AG08395 (cell line): Measurements from ENCODE around the gene ERG.

Experiments used
- DNase-seq: peaks from one replicate; pipeline ENCODE4 v3.0.0; 2012; ENCODE audit warnings: mixed read lengths, low spot score

The ERG gene

DNA sequence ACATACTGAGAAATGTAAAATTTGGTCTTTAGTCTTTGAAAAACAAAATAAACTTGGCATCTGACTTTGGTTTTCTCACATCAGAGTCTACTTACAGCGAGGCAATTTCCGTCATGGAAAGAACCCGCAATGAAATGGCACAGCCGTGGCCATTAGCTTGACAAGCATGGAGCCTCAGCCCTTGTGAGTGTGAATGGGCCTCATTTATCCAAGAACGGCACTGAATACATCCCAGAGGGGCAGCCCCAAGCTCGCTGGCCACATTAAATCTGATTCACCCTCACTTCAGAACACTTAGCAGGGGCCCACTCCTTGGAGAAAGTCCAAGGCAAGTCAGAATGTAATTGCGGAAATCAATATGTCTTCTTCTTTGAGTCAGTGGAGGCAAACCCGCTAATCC is 64.8 kb downstream of the ERG start:
- no peak for DNase-seq

- DNase-seq: no peak
These were observed 67.8 kb downstream of the ERG start for GRCh38 chr21:38430401-38430984.

GRCh38 chr21:38429011-38429410 is 69.3 kb downstream of the ERG start:
- DNase-seq: no peak

- DNase-seq: no peak
These were observed 70.1 kb downstream of the ERG start for GRCh38 chr21:38428211-38428610.

- DNase-seq: no peak
These were observed 73.8 kb downstream of the ERG start for GRCh38 chr21:38424305-38425019.

DNA sequence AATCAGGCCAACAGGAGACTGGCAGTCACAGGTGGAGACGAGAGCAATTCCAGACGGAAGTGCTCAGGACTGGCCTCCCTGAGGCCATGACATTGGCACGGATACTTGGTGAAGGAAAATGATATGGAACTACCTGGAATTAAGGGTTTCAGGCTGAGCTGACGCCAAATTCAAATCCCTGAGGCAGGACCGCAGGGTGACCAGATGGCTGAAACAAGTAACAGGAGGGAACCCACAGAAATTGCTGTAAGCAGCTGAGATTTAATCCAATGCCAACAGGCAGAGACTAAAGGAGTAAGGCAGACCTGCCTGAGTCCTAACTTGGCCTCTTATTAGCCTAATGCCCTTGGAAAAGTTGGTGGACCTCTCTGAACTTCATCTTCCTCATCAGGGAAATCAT is 76.2 kb downstream of the ERG start:
- DNase-seq: no peak

DNA sequence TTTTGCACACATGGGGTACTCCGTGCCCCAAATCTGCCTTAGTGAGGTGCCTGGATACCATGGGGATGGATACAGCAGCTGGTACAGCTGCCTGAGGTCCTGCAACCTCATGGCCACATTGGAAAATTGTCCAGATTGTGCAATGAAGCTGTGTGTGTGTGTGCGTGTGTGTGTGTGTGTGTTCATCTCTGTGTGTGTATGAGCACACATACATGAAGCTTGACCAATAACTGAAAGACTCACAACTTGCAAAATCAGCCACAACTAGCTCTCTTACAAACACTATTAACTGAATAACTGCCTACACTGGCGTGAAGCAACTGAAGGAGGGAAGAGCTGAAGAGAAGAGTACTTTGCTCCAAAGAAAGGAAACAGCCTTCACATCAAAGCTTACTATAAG is 78.1 kb downstream of the ERG start:
- DNase-seq: no peak

GRCh38 chr21:38417726-38418125 is 80.6 kb downstream of the ERG start:
- no peak for DNase-seq

DNA sequence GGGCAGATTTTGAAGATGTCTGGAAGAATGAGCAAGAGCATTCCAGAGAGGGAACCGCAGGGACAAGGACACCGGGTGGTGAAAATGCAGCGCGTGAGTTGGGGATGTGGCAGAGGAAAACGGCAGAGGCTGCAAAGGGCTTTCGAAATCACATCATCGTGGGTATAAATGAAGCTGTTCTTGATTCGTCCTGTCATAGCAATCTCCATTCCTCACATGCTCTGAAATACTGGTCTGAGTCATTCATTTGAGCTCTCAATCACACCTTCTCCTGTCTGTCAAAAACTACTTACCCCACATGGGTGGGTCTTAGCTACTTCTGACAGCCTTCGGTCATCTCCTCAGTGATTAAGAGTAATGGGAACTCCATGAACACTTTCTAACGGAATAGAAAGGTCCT is 81.5 kb downstream of the ERG start:
- DNase-seq: no peak

DNA sequence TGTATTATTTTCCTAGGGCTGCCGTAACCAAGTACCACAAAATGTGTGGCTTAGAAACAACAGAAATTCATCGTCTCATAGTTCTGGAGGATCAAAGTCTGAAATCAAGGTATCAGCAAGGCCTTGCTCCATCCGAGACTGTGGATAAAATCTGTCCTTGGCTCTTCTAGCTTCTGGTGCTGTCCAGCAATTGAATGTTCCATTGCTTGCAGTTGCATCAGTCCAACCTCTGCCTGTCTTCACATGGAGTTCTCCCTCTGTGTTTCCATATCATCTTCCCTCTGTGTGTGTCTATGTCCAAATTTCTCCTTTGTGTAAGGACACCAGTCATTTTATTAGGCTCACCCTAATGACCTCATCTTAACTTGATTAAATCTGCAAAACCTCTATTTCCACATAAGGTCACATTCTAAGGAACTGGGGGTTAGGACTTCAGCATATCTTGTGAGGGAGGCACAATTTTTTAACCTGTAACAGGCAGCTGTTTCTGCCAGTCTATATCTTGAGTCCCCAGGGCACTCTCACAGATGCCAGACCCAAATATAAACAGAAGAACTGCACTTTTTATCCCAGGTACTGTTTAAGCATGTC is 84.2 kb downstream of the ERG start:
- DNase-seq: no peak

DNA sequence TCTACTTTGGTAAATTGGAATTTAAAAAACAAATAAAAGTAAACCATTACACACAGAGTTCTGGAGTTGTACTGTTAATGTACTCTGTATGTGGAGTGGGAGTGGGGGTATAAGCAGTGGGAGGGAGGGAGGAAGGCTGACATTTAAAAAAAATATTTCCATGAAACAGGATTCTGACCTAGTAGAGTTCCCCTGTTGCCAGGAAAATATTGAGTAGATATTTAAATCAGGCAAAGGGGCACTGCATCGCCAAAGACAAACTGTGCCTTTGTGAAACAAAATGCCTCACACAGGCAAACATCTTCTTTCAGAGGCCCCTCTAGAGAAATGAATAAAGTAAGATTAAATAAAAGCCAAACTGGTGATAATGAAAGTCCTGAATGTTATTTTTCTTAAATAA is 87.8 kb downstream of the ERG start:
- no peak for DNase-seq

DNA sequence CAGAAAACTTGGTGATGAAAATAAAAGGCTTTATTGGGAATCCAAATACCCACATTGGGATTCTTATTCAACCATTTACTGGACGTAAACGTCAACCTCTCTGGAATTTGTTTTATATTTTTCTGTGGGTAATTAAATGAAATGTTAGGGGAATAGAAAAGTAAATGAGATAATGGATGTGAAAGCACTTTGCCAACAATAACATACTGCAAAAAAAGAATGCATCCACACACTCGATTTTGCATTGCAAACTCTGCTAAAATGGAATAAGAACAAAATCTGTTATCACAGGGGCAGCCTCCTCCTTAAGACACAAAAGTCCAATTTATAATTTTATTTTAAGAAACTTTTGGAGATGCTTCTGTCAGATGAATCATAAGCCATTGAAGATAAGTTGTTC is 88.4 kb downstream of the ERG start:
- DNase-seq: no peak

GRCh38 chr21:38404177-38404576 is 94.1 kb downstream of the ERG start:
- no peak for DNase-seq

GRCh38 chr21:38402795-38403194 is 95.5 kb downstream of the ERG start:
- no peak for DNase-seq

- no peak for DNase-seq
These were observed 96.0 kb downstream of the ERG start for GRCh38 chr21:38402291-38402690.

DNA sequence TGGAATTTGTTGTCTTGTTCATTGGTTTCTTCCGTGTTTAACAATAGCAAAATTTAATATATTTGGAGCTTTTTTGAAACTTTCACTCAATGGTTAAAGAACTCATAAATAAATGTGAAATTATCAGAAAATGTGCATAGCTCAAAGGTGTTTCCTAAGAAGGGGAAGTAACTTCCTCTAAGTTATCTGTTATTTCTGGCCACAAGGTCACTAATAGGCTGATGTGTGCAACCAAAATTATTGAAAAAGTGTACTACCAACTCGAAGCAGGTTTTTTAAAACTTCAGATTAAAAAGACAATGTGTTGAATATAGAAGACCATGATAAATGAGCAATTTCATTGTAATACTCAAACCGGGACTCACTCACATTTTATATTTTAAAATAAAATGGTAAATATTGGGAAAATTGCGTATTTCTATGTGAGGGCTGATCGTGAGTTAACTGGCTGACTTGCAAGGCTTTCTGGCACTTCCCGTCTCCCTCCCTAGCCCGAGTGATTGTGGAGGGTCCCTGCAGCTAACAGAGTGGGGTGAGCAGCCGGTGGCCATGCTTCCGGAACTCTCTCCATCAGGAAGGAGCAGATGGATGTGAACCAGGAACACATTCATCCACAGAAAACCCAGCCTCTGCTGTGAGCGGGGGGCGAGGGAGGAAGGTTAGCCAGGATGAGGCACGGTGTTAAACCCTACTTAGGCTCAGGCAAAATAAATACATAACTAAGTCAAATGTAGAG is 96.9 kb downstream of the ERG start:
- no peak for DNase-seq

- no peak for DNase-seq
These were observed 97.9 kb downstream of the ERG start for GRCh38 chr21:38400195-38400919.

GRCh38 chr21:38399103-38399502 is 99.2 kb downstream of the ERG start:
- DNase-seq: no peak

- no peak for DNase-seq
These were observed 102.0 kb downstream of the ERG start for GRCh38 chr21:38396325-38396724.

DNA sequence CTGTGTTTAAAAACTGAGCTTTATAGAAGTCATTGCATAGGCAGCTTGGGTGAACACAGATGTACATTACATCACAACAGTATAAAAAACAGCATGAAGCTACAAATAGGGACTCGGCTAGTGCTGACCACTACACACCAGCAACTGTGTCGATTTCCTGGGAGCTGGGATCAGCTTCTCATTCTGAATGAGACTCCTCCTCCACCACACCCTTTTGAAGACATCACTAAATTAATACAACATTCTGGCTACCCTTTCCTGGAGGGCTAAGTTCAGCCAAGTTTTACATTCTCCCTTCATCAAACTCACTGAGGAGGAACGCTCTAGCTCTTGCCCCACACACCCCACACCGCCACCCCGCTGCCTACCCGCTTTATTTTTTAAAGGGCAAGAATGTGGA is 102.7 kb downstream of the ERG start:
- no peak for DNase-seq

GRCh38 chr21:38392661-38393060 is 105.6 kb downstream of the ERG start:
- no peak for DNase-seq

DNA sequence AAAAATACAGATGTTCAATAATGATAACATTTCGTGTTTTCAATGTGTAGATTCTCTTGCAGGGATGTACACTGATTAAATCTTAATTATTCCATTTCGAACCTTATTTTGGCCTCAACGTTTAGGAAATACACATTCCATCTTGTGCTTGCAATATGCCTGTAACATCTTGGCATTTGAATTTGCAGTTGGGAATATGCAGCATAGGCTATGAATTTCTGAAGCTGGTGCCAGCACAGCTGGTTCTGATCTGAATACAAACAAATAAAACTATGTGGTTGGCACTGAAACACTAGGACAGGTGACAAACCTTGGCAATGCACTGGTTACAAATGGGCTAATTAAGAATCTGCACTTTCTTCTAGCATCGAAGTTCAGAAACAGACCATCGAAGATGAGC is 108.4 kb downstream of the ERG start:
- no peak for DNase-seq

GRCh38 chr21:38389354-38389676 is 109.0 kb downstream of the ERG start:
- no peak for DNase-seq
